ENCODE results near the gene NECTIN3.

Gene NECTIN3

GRCh38 chr3:111236836-111237713 is 165.5 kb downstream of the NECTIN3 start:
- 98% methylated on average over 6 of the region's 6 CpGs for WGBS

GRCh38 chr3:111237946-111238345 is 166.3 kb downstream of the NECTIN3 start:
- no peak overlapping the region for H2BK15ac ChIP-seq (ENCODE audit: low read depth, poor library complexity, severe bottlenecking)
- H3K27ac ChIP-seq (ENCODE audit: low read length, poor library complexity, severe bottlenecking), result peak overlapping the region; percentile 67
- no peaks in the 10 kb centered on the region for H3K36me3 ChIP-seq (ENCODE audit: control insufficient read depth in 1 of 2, insufficient read depth in 2 of 2, low read depth in 1 of 2, low read length in 2 of 2)
- H2BK12ac ChIP-seq (ENCODE audit: low read length in 2 of 2), result no peak overlapping the region
- no peak overlapping the region for H2BK120ac ChIP-seq (ENCODE audit: low read depth, low read length)
- no peak overlapping the region for H3K14ac ChIP-seq (ENCODE audit: low read length in 2 of 2)
- H3K9me3 ChIP-seq (ENCODE audit: control insufficient read depth, low read length), result peaks cover 7% of the 10 kb centered on the region
- H4K91ac ChIP-seq (ENCODE audit: low read length), result no peak overlapping the region
- H3K79me1 ChIP-seq (replicated peaks; ENCODE audit: low read length, poor library complexity, severe bottlenecking), result no peaks in the 10 kb centered on the region
- H3K4me3 ChIP-seq (ENCODE audit: insufficient read depth in 1 of 2, low read depth in 1 of 2, low read length in 2 of 2), result no peak overlapping the region
- no peak overlapping the region for H3K4me2 ChIP-seq (ENCODE audit: low read length, poor library complexity, severe bottlenecking)
- H3K4me1 ChIP-seq (ENCODE audit: control insufficient read depth, insufficient read depth, low read depth, low read length), result no peaks in the 10 kb centered on the region
- H3K23ac ChIP-seq (ENCODE audit: low read length in 2 of 2), result no peak overlapping the region
- H3K18ac ChIP-seq (ENCODE audit: low read depth in 1 of 2, low read length in 2 of 2), result no peak overlapping the region
- peak overlapping the region; percentile 9 for H2BK5ac ChIP-seq (ENCODE audit: low read depth, low read length, poor library complexity, severe bottlenecking)
- H2AFZ ChIP-seq (ENCODE audit: low read depth, low read length), result no peak overlapping the region
- DNase-seq, result no peak
- H3K4ac ChIP-seq (ENCODE audit: low read depth in 1 of 2, low read length in 2 of 2), result no peak overlapping the region
- no peaks in the 10 kb centered on the region for H3K27me3 ChIP-seq (ENCODE audit: control insufficient read depth in 1 of 2, insufficient read depth in 1 of 2, low read length in 2 of 2)
- no peak overlapping the region for H4K8ac ChIP-seq (ENCODE audit: low read length)
- 100% methylated on average over 1 of the region's 1 CpG for WGBS
- no peak overlapping the region for H2AK5ac ChIP-seq (ENCODE audit: low read length, severe bottlenecking)
- H3K9ac ChIP-seq (ENCODE audit: low read length), result no peak overlapping the region

More at GRCh38 chr3:111236836-111237713, 165.5 kb downstream of the NECTIN3 start:
- Histone ChIP-seq H2BK120ac (ENCODE audit: low read depth, low read length) (no peak overlapping the region), H3K4me1 (ENCODE audit: control insufficient read depth, insufficient read depth, low read depth, low read length) (no peaks in the 10 kb centered on the region), H3K4ac (ENCODE audit: low read depth in 1 of 2, low read length in 2 of 2) (no peak overlapping the region), H3K27me3 (ENCODE audit: control insufficient read depth in 1 of 2, insufficient read depth in 1 of 2, low read length in 2 of 2) (no peaks in the 10 kb centered on the region), H3K14ac (ENCODE audit: low read length in 2 of 2) (no peak overlapping the region), H3K18ac (ENCODE audit: low read depth in 1 of 2, low read length in 2 of 2) (no peak overlapping the region), H3K23ac (ENCODE audit: low read length in 2 of 2) (no peak overlapping the region), H3K27ac (ENCODE audit: low read length, poor library complexity, severe bottlenecking) (peak overlapping the region; percentile 67), H3K4me3 (ENCODE audit: insufficient read depth in 1 of 2, low read depth in 1 of 2, low read length in 2 of 2) (peak overlapping the region in 1 of 2 experiments; percentile 33), H2AFZ (ENCODE audit: low read depth, low read length) (no peak overlapping the region), H3K9ac (ENCODE audit: low read length) (no peak overlapping the region), H2BK12ac (ENCODE audit: low read length in 2 of 2) (no peak overlapping the region), H2BK15ac (ENCODE audit: low read depth, poor library complexity, severe bottlenecking) (no peak overlapping the region), H3K9me3 (ENCODE audit: control insufficient read depth, low read length) (no peaks in the 10 kb centered on the region), H3K36me3 (ENCODE audit: control insufficient read depth in 1 of 2, insufficient read depth in 2 of 2, low read depth in 1 of 2, low read length in 2 of 2) (no peaks in the 10 kb centered on the region), H2BK5ac (ENCODE audit: low read depth, low read length, poor library complexity, severe bottlenecking) (peak overlapping the region; percentile 15), H4K8ac (ENCODE audit: low read length) (no peak overlapping the region), H2AK5ac (ENCODE audit: low read length, severe bottlenecking) (peak overlapping the region; percentile 23), H3K79me1 (replicated peaks; ENCODE audit: low read length, poor library complexity, severe bottlenecking) (no peaks in the 10 kb centered on the region), H4K91ac (ENCODE audit: low read length) (no peak overlapping the region), H3K4me2 (ENCODE audit: low read length, poor library complexity, severe bottlenecking) (no peak overlapping the region)
- DNase-seq, result no peak

DNA sequence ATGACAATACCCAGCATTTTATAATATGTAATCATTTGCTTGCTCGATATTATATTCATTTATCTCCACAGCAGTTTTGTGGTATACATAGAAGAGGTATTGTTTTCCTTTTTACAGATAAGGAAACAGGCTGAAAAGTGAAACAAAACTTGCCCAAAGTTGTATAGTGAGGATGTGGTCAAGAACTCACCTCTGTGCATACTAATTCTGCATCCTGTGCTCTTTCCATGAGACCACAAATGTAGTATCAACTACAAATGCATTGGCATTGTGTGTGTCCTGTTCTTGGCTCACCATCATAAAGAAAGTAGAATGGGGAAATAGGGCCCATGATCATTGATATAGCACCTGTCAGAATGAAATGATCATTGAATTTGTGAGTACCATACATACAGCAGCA is 167.3 kb downstream of the NECTIN3 start:
- no peak overlapping the region for H2AK5ac ChIP-seq (ENCODE audit: low read length, severe bottlenecking)
- no peak overlapping the region for H4K8ac ChIP-seq (ENCODE audit: low read length)
- WGBS, result no CpG with 5 or more reads among the region's 1 CpG
- no peak overlapping the region for H2BK120ac ChIP-seq (ENCODE audit: low read depth, low read length)
- peaks cover 0 to 4% of the 10 kb centered on the region in 2 experiments for H3K36me3 ChIP-seq (ENCODE audit: control insufficient read depth in 1 of 2, insufficient read depth in 2 of 2, low read depth in 1 of 2, low read length in 2 of 2)
- no peaks in the 10 kb centered on the region for H3K79me1 ChIP-seq (replicated peaks; ENCODE audit: low read length, poor library complexity, severe bottlenecking)
- DNase-seq, result no peak
- H3K23ac ChIP-seq (ENCODE audit: low read length in 2 of 2), result no peak overlapping the region
- no peak overlapping the region for H3K9ac ChIP-seq (ENCODE audit: low read length)
- peaks cover 7% of the 10 kb centered on the region for H3K9me3 ChIP-seq (ENCODE audit: control insufficient read depth, low read length)
- H3K4me3 ChIP-seq (ENCODE audit: insufficient read depth in 1 of 2, low read depth in 1 of 2, low read length in 2 of 2), result no peak overlapping the region
- no peaks in the 10 kb centered on the region for H3K4me1 ChIP-seq (ENCODE audit: control insufficient read depth, insufficient read depth, low read depth, low read length)
- H3K27me3 ChIP-seq (ENCODE audit: control insufficient read depth in 1 of 2, insufficient read depth in 1 of 2, low read length in 2 of 2), result no peaks in the 10 kb centered on the region
- no peak overlapping the region for H4K91ac ChIP-seq (ENCODE audit: low read length)
- no peak overlapping the region for H3K18ac ChIP-seq (ENCODE audit: low read depth in 1 of 2, low read length in 2 of 2)
- no peak overlapping the region for H3K14ac ChIP-seq (ENCODE audit: low read length in 2 of 2)
- H3K4me2 ChIP-seq (ENCODE audit: low read length, poor library complexity, severe bottlenecking), result no peak overlapping the region
- H2BK15ac ChIP-seq (ENCODE audit: low read depth, poor library complexity, severe bottlenecking), result no peak overlapping the region
- H2BK5ac ChIP-seq (ENCODE audit: low read depth, low read length, poor library complexity, severe bottlenecking), result no peak overlapping the region
- H2AFZ ChIP-seq (ENCODE audit: low read depth, low read length), result no peak overlapping the region
- H3K27ac ChIP-seq (ENCODE audit: low read length, poor library complexity, severe bottlenecking), result no peak overlapping the region
- H2BK12ac ChIP-seq (ENCODE audit: low read length in 2 of 2), result no peak overlapping the region
- no peak overlapping the region for H3K4ac ChIP-seq (ENCODE audit: low read depth in 1 of 2, low read length in 2 of 2)

DNA sequence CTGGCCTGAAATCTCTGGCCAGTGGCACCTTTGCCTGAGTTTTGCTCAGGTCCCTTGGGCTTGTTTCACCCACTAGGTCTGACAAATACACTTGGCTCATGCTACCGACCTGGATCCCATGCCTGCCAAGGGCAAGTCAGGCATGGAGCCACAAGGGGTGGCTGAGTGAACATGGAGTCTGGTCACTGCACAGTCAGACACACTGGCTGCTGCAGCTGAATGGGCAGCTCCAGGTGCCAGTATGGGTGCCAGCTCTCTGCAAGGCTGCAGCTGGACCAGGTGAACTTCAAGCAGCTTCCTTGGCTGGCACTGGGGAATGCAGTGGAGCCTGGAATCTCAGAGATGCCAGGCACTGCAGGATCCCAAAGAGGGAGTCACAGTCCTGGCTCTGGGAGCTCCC is 170.3 kb downstream of the NECTIN3 start:
- no peak overlapping the region for H3K18ac ChIP-seq (ENCODE audit: low read depth in 1 of 2, low read length in 2 of 2)
- no peak overlapping the region for H3K27ac ChIP-seq (ENCODE audit: low read length, poor library complexity, severe bottlenecking)
- H2BK5ac ChIP-seq (ENCODE audit: low read depth, low read length, poor library complexity, severe bottlenecking), result no peak overlapping the region
- no peak overlapping the region for H4K91ac ChIP-seq (ENCODE audit: low read length)
- no peak overlapping the region for H4K8ac ChIP-seq (ENCODE audit: low read length)
- WGBS, result 94% methylated on average over 1 of the region's 1 CpG
- H2AK5ac ChIP-seq (ENCODE audit: low read length, severe bottlenecking), result no peak overlapping the region
- peaks cover 7% of the 10 kb centered on the region for H3K9me3 ChIP-seq (ENCODE audit: control insufficient read depth, low read length)
- DNase-seq, result no peak
- H2BK12ac ChIP-seq (ENCODE audit: low read length in 2 of 2), result no peak overlapping the region
- no peak overlapping the region for H3K23ac ChIP-seq (ENCODE audit: low read length in 2 of 2)
- no peak overlapping the region for H2BK15ac ChIP-seq (ENCODE audit: low read depth, poor library complexity, severe bottlenecking)
- no peak overlapping the region for H3K4me2 ChIP-seq (ENCODE audit: low read length, poor library complexity, severe bottlenecking)
- H3K4ac ChIP-seq (ENCODE audit: low read depth in 1 of 2, low read length in 2 of 2), result no peak overlapping the region
- no peaks in the 10 kb centered on the region for H3K27me3 ChIP-seq (ENCODE audit: control insufficient read depth in 1 of 2, insufficient read depth in 1 of 2, low read length in 2 of 2)
- H3K9ac ChIP-seq (ENCODE audit: low read length), result no peak overlapping the region
- H3K4me1 ChIP-seq (ENCODE audit: control insufficient read depth, insufficient read depth, low read depth, low read length), result peaks cover 2% of the 10 kb centered on the region
- no peak overlapping the region for H3K4me3 ChIP-seq (ENCODE audit: insufficient read depth in 1 of 2, low read depth in 1 of 2, low read length in 2 of 2)
- H3K79me1 ChIP-seq (replicated peaks; ENCODE audit: low read length, poor library complexity, severe bottlenecking), result no peaks in the 10 kb centered on the region
- peaks cover 0 to 4% of the 10 kb centered on the region in 2 experiments for H3K36me3 ChIP-seq (ENCODE audit: control insufficient read depth in 1 of 2, insufficient read depth in 2 of 2, low read depth in 1 of 2, low read length in 2 of 2)
- H2AFZ ChIP-seq (ENCODE audit: low read depth, low read length), result no peak overlapping the region
- no peak overlapping the region for H2BK120ac ChIP-seq (ENCODE audit: low read depth, low read length)
- no peak overlapping the region for H3K14ac ChIP-seq (ENCODE audit: low read length in 2 of 2)

All from mesenchymal stem cell (in vitro differentiated cells and primary cell).